ENCODE measurements around the gene PSMD5. TPM values are rescaled to one million over a fixed set of nuclear protein-coding genes. Genes with fewer than 3 reads are reported as not detected.

PSMD5 gene
- polyA plus RNA-seq (ENCODE audit: insufficient read length in 12 of 12), result 10 to 100 TPM in 11 of 12 donors, not detected in 1; 19.9 to 35.6 (median 25.6) TPM
- long read RNA-seq, donor 1, partial matches to known transcripts, result 0 of 4 reads
- long read RNA-seq, donor 1, other reads (novel, unspliced or antisense), result 0 of 4 reads
- long read RNA-seq, donor 2, transcript PSMD5-201 (10 exons, 3,443 nt), result major isoform, 9 of 9 reads
- long read RNA-seq, donor 2, partial matches to known transcripts, result 0 of 9 reads
- long read RNA-seq, donor 2, other reads (novel, unspliced or antisense), result 0 of 9 reads
- long read RNA-seq, donor 3, partial matches to known transcripts, result 0 of 1 reads
- long read RNA-seq, donor 3, other reads (novel, unspliced or antisense), result 0 of 1 reads
- long read RNA-seq, donor 4, partial matches to known transcripts, result 0 of 2 reads
- long read RNA-seq, donor 4, other reads (novel, unspliced or antisense), result 0 of 2 reads
- long read RNA-seq, donor 5, result 0 reads
- long read RNA-seq, donor 6, partial matches to known transcripts, result 0 of 2 reads
- long read RNA-seq, donor 6, other reads (novel, unspliced or antisense), result 0 of 2 reads
- long read RNA-seq, donor 7, partial matches to known transcripts, result 0 of 3 reads
- long read RNA-seq, donor 7, other reads (novel, unspliced or antisense), result 0 of 3 reads
- long read RNA-seq, donor 8, transcript PSMD5-201 (10 exons, 3,443 nt), result major isoform, 5 of 6 reads
- long read RNA-seq, donor 8, partial matches to known transcripts, result 0 of 6 reads
- long read RNA-seq, donor 8, other reads (novel, unspliced or antisense), result 0 of 6 reads
- long read RNA-seq, donor 9, partial matches to known transcripts, result 0 of 1 reads
- long read RNA-seq, donor 9, other reads (novel, unspliced or antisense), result 0 of 1 reads
- long read RNA-seq, donor 10, transcript PSMD5-201 (10 exons, 3,443 nt), result major isoform, 6 of 41 reads
- long read RNA-seq, donor 10, partial matches to known transcripts, result 35 of 41 reads
- long read RNA-seq, donor 10, other reads (novel, unspliced or antisense), result 0 of 41 reads
- long read RNA-seq, donor 11, transcript PSMD5-201 (10 exons, 3,443 nt), result major isoform, 9 of 9 reads
- long read RNA-seq, donor 11, partial matches to known transcripts, result 0 of 9 reads
- long read RNA-seq, donor 11, other reads (novel, unspliced or antisense), result 0 of 9 reads

- DNase-seq, result peak; percentile 97
Observed at GRCh38 chr9:120842685-120843485, at the start of gene PSMD5. Gene PSMD5 (minus strand): TSS chr9:120842922. CDS start chr9:120842909, 13 bp downstream.

GRCh38 chr9:120891884-120892747, 49.4 kb upstream of the PSMD5 start:
- DNase-seq, result no peak

GRCh38 chr9:120891245-120891883, 48.6 kb upstream of the PSMD5 start:
- DNase-seq, result no peak

GRCh38 chr9:120890320-120891244, 47.9 kb upstream of the PSMD5 start:
- DNase-seq, result peak; percentile 66

GRCh38 chr9:120889606-120890271, 47.0 kb upstream of the PSMD5 start:
- no peak for DNase-seq

- no peak for DNase-seq
Observed at GRCh38 chr9:120888626-120889025, 45.9 kb upstream of the PSMD5 start.

GRCh38 chr9:120886490-120886967, 43.8 kb upstream of the PSMD5 start:
- no peak for DNase-seq

GRCh38 chr9:120885958-120886357, 43.2 kb upstream of the PSMD5 start:
- DNase-seq, result peak; percentile 65

GRCh38 chr9:120885457-120885856, 42.7 kb upstream of the PSMD5 start:
- DNase-seq, result no peak

- no peak for DNase-seq
Observed at GRCh38 chr9:120883608-120883996, 40.9 kb upstream of the PSMD5 start.

- DNase-seq, result no peak
Observed at GRCh38 chr9:120882935-120883607, 40.3 kb upstream of the PSMD5 start.

GRCh38 chr9:120879446-120879845, 36.7 kb upstream of the PSMD5 start:
- no peak for DNase-seq

- no peak for DNase-seq
Observed at GRCh38 chr9:120878188-120879130, 35.7 kb upstream of the PSMD5 start.

GRCh38 chr9:120877276-120878034, 34.7 kb upstream of the PSMD5 start:
- DNase-seq, result peak; percentile 65

GRCh38 chr9:120876842-120877240, 34.1 kb upstream of the PSMD5 start, which contains the start of gene PHF19:
Gene PHF19 (minus strand): TSS chr9:120877188. CDS start chr9:120874741, 2,447 bp downstream.
- DNase-seq, result no peak
